K562 (cell line): Measurements from ENCODE around the gene LRGUK. TPM values are rescaled to one million over a fixed set of nuclear protein-coding genes. Genes with fewer than 3 reads are reported as not detected.

Experiments used
- ATAC-seq: fragments of 200-7000 bp; cut with Tn5 transposase; 3 replicates; pipeline ENCODE4 v1.9.1; 2020; ENCODE audit warnings: moderate library complexity
- BruUV-seq: library from RNA; stranded (reverse); fragments of 400-500 nt; replicated peaks from 2 replicates; lab custom pipeline; 2021; lab: Mats Ljungman, UMichigan
- CTCF ChIA-PET: fragments of 300-600 bp; formaldehyde crosslinking; extraction: SDS; loops from one replicate; lab custom pipeline; 2021; ENCODE audit warnings: low intra/inter-chr PET ratio; lab: Yijun Ruan, JAX
- POLR2A ChIA-PET: fragments of 300-600, 350-650 bp; sonication (Branson Sonifier 250); formaldehyde crosslinking; extraction: SDS; loops from one replicate; lab custom pipeline; 2021; ENCODE audit warnings: antibody characterized with exemption, inconsistent platforms; lab: Yijun Ruan, JAX
- DNase-seq, 4 experiments: peaks; one replicate each; pipeline versions ENCODE4 v3.0.0 to v3.0.0-alpha.2; 2011 to 2018; ENCODE audit warnings: low spot score in 3 of 4, mixed read lengths in 3 of 4; ENCODE audit errors: extremely low read depth in 1 of 4
- FAIRE-seq: peaks from 2 replicates; lab custom pipeline; 2011; peaks lifted over from hg19 to GRCh38; lab: Jason Lieb, UNC
- H2AFZ ChIP-seq: 2 replicates; pipeline ENCODE4 v1.6.0; 2011; ENCODE audit warnings: low read depth, low read length, control low read depth, inconsistent platforms
- H3K27ac ChIP-seq: fragments of 200-600 bp; 3 replicates; pipeline ENCODE4 v1.8.0; 2011; ENCODE audit warnings: low read depth, mild to moderate bottlenecking, control low read depth, inconsistent platforms, low read length, moderate library complexity, mixed read lengths; ENCODE audit errors: extremely low read depth
- H3K27me3 ChIP-seq, 2 experiments: fragments of 300-600 bp in 1 of 2; 2 replicates in 1 of 2; 3 replicates in 1 of 2; pipeline versions ENCODE4 v1.6.0 to v1.8.0; 2011; ENCODE audit warnings: inconsistent platforms in 2 of 2, low read length in 2 of 2, mild to moderate bottlenecking in 1 of 2, mixed read lengths in 1 of 2, moderate library complexity in 1 of 2; ENCODE audit not compliant: control insufficient read depth in 2 of 2, insufficient read depth in 2 of 2
- H3K36me3 ChIP-seq: fragments of 300-600 bp; 3 replicates; pipeline ENCODE4 v1.8.0; 2011; ENCODE audit warnings: mild to moderate bottlenecking, low read length, inconsistent platforms; ENCODE audit not compliant: control insufficient read depth, insufficient read depth
- H3K4me1 ChIP-seq, 2 experiments: fragments of 200-600 bp in 1 of 2; replicated peaks in 1 of 2; 2 replicates in 1 of 2; 3 replicates in 1 of 2; pipeline versions ENCODE4 v1.5.1 to v1.8.0; 2011; ENCODE audit warnings: inconsistent platforms in 2 of 2, low read length in 2 of 2, mild to moderate bottlenecking in 1 of 2, mixed read lengths in 1 of 2, moderate library complexity in 1 of 2; ENCODE audit not compliant: control insufficient read depth in 2 of 2, insufficient read depth in 2 of 2
- H3K4me2 ChIP-seq: 2 replicates; pipeline ENCODE4 v1.6.1; 2011; ENCODE audit warnings: low read length, control low read depth, inconsistent platforms, mixed read lengths; ENCODE audit not compliant: insufficient read depth
- H3K4me3 ChIP-seq: fragments of 200-600 bp; sonication (generic), shearing (Covaris generic); 2 replicates; pipeline ENCODE4 v1.5.1; 2016; ENCODE audit warnings: control low read depth, inconsistent platforms
- H3K79me2 ChIP-seq: fragments of 200-600 bp; 3 replicates; pipeline ENCODE4 v1.8.0; 2011; ENCODE audit warnings: low read length, inconsistent platforms; ENCODE audit not compliant: control insufficient read depth, insufficient read depth
- H3K9ac ChIP-seq, 2 experiments: 2 replicates each; pipeline versions ENCODE4 v1.6.0 to v1.6.1; 2011; ENCODE audit warnings: low read depth in 2 of 2, low read length in 2 of 2, control low read depth in 1 of 2, inconsistent platforms in 1 of 2, mild to moderate bottlenecking in 1 of 2, mixed read lengths in 1 of 2; ENCODE audit not compliant: insufficient read depth in 1 of 2
- H3K9me1 ChIP-seq: one replicate; pipeline ENCODE4 v1.6.0; 2011; ENCODE audit warnings: inconsistent platforms, mild to moderate bottlenecking, low read length, moderate library complexity; ENCODE audit not compliant: control insufficient read depth, insufficient read depth
- H3K9me3 ChIP-seq: replicated peaks from 2 replicates; pipeline ENCODE4 v1.5.1; 2011; ENCODE audit warnings: low read depth, low read length, inconsistent platforms; ENCODE audit not compliant: control insufficient read depth, insufficient read depth
- H4K20me1 ChIP-seq: replicated peaks from 2 replicates; pipeline ENCODE4 v1.6.1; 2011; ENCODE audit warnings: low read length, inconsistent platforms, mixed read lengths; ENCODE audit not compliant: control insufficient read depth, insufficient read depth
- BRD9 ChIP-seq: fragments of 450-650 bp; IDR thresholded peaks from 2 replicates; pipeline ENCODE4 v1.6.1; 2018; ENCODE audit warnings: low read depth; ENCODE audit not compliant: partially characterized antibody
- GABPB2 ChIP-seq: fragments of 250-450 bp; sonication (Bioruptor Pico); conservative IDR thresholded peaks from 2 replicates; pipeline ENCODE4 v1.5.1; 2021; ENCODE audit warnings: mild to moderate bottlenecking
- HOXB6 ChIP-seq: fragments of 250-450 bp; sonication (Bioruptor Pico); IDR thresholded peaks from 2 replicates; pipeline ENCODE4 v1.5.1; 2022; ENCODE audit warnings: mild to moderate bottlenecking, borderline replicate concordance
- KAT2B ChIP-seq: IDR thresholded peaks from one replicate; pipeline ENCODE4 v1.6.1; 2012; ENCODE audit warnings: low read depth, mild to moderate bottlenecking, control low read depth, inconsistent platforms, low read length, moderate library complexity
- KHSRP ChIP-seq: fragments of 450-650 bp; IDR thresholded peaks from 2 replicates; pipeline ENCODE4 v1.6.1; 2017
- MIER1 ChIP-seq: fragments of 450-650 bp; IDR thresholded peaks from 2 replicates; pipeline ENCODE4 v1.6.1; 2016; ENCODE audit warnings: antibody characterized with exemption, mild to moderate bottlenecking, low read depth
- NFRKB ChIP-seq: fragments of 450-650 bp; IDR thresholded peaks from 2 replicates; pipeline ENCODE4 v1.6.1; 2016; ENCODE audit warnings: low read depth
- POLR2AphosphoS2 ChIP-seq: IDR thresholded peaks from 2 replicates; pipeline ENCODE4 v1.6.1; 2012; ENCODE audit warnings: low read length, improper control_type of control experiment
- PYGO2 ChIP-seq: fragments of 450-650 bp; IDR thresholded peaks from 2 replicates; pipeline ENCODE4 v1.6.1; 2016; ENCODE audit warnings: mild to moderate bottlenecking, missing genetic modification characterization, moderate library complexity, missing compliant biosample characterization
- SMARCA5 ChIP-seq: fragments of 450-650 bp; IDR thresholded peaks from 2 replicates; pipeline ENCODE4 v1.6.1; 2016
- TAF15 ChIP-seq: fragments of 200-400 bp; formaldehyde crosslinking; IDR thresholded peaks from 2 replicates; pipeline ENCODE4 v1.6.1; 2017; ENCODE audit warnings: mild to moderate bottlenecking, low read depth, low read length, moderate library complexity
- TBL1XR1 ChIP-seq, 2 experiments: IDR thresholded peaks; 2 replicates each; pipeline ENCODE4 v1.6.1; 2012; ENCODE audit warnings: improper control_type of control experiment in 2 of 2, low read length in 2 of 2, mild to moderate bottlenecking in 1 of 2
- TCF15 ChIP-seq: fragments of 250-450 bp; sonication (Bioruptor Pico); IDR thresholded peaks from 2 replicates; pipeline ENCODE4 v1.8.0; 2022; ENCODE audit warnings: moderate library complexity, mild to moderate bottlenecking, inconsistent platforms
- U2AF1 ChIP-seq: fragments of 200-400 bp; formaldehyde crosslinking; optimal IDR thresholded peaks from 2 replicates; pipeline ENCODE3; 2017; ENCODE audit warnings: mild to moderate bottlenecking, low read depth, low read length, moderate library complexity
- ZNF124 ChIP-seq: sonication (generic); formaldehyde crosslinking; IDR thresholded peaks from 2 replicates; pipeline ENCODE4 v1.8.1; 2022; ENCODE audit warnings: missing genetic modification reagents
- ZNF23 ChIP-seq: fragments of 250-450 bp; sonication (Bioruptor Pico); IDR thresholded peaks from 2 replicates; pipeline ENCODE4 v1.4.0; 2020; ENCODE audit warnings: mild to moderate bottlenecking
- WGBS: fragments of 100-300 bp; shearing (Covaris generic); methylation state at CpG from one replicate; pipeline ENCODE4 v1.1.6; 2016; ENCODE audit warnings: low coverage, mixed read lengths; ENCODE audit not compliant: insufficient coverage; ENCODE audit errors: missing lambda C conversion rate; 5-methylcytosine and 5-hydroxymethylcytosine counted together
- in situ Hi-C: fragments of 300-500 bp; cut with MboI; formaldehyde crosslinking; loops from 4 replicates; pipeline ENCODE4 v1.15.0; 2018; ENCODE audit warnings: inconsistent platforms, mixed read lengths
- intact Hi-C: fragments of 100-400 bp; cut with micrococcal nuclease; formaldehyde crosslinking; loops from 2 replicates; pipeline ENCODE4 v1.14.2; 2022
- polyA plus RNA-seq, 8 experiments: library from polyadenylated mRNA; depleted of rRNA in 4 of 8; stranded (reverse) in 5 of 8; unstranded in 3 of 8; fragments of >200 nt; fragmentation: Nextera tagmentation in 2 of 8; fragmentation: Illumina TruSeq in 1 of 8; extraction: Ambion mirVana in 2 of 8; extraction: Trizol in 1 of 8; gene quantifications; 2 replicates each; pipeline versions ENCODE4 v1.2.1 to v1.2.3, GENCODE V29; 2011 to 2014; ENCODE audit warnings: inconsistent platforms in 1 of 8, missing spikeins in 1 of 8
- total RNA-seq, 7 experiments: library from RNA; depleted of rRNA in 6 of 7; stranded (reverse); fragments of >200 nt in 6 of 7; fragmentation: Illumina TruSeq in 2 of 7; extraction: Trizol in 2 of 7; gene quantifications; 2 replicates each; pipeline versions ENCODE4 v1.2.1 to v1.2.3, GENCODE V29; 2011 to 2021; ENCODE audit warnings: low replicate concordance in 1 of 7
- TF ChIP-seq, protein P1 (sequence below), 2 experiments: IDR thresholded peaks; 2 replicates each; pipeline ENCODE4 v1.6.1; 2011; ENCODE audit warnings: borderline replicate concordance in 1 of 2, control low read depth in 1 of 2, low read depth in 1 of 2, low read length in 1 of 2, mild to moderate bottlenecking in 1 of 2, mixed read lengths in 1 of 2, moderate library complexity in 1 of 2; ENCODE audit not compliant: insufficient read depth in 1 of 2, insufficient read length in 1 of 2, poor library complexity in 1 of 2, severe bottlenecking in 1 of 2; ENCODE audit errors: extremely low read depth in 1 of 2
- TF ChIP-seq, protein P2 (sequence below): sonication (generic); formaldehyde crosslinking; IDR thresholded peaks from 2 replicates; pipeline ENCODE4 v1.9.0; 2022; ENCODE audit warnings: mild to moderate bottlenecking, missing genetic modification reagents
- TF ChIP-seq, protein P3 (sequence below): fragments of 450-650 bp; formaldehyde crosslinking; conservative IDR thresholded peaks from 2 replicates; pipeline ENCODE4 v1.4.0; 2022; ENCODE audit warnings: mild to moderate bottlenecking, missing genetic modification characterization

LRGUK gene
- total and polyA plus RNA-seq, 9 of the 15 experiments (the other 6 are each of a cell fraction or from before 2014, with no cell fraction given) = 0.04 to 0.33 (median 0.18) TPM

GRCh38 chr7:134279336-134279735 is 152.2 kb downstream of the LRGUK start:
- H3K9me1 ChIP-seq = no peaks in the 10 kb centered on the region
- H3K36me3 ChIP-seq = no peaks in the 10 kb centered on the region
- no peak for FAIRE-seq
- H3K27ac ChIP-seq = no peak overlapping the region
- no TSS peak for BruUV-seq
- H3K9me3 ChIP-seq = no peaks in the 10 kb centered on the region
- intact Hi-C loops (no loop called here), in situ Hi-C loops (no loop called here)
- no peak overlapping the region for H3K9ac ChIP-seq
- H3K27me3 ChIP-seq = peaks cover 6 to 8% of the 10 kb centered on the region in 2 experiments
- no peak overlapping the region for H3K4me3 ChIP-seq
- ChIA-PET CTCF (no interaction called here), POLR2A (interaction anchor here (0.5 to 1.3 kb wide), 2 partner anchors 11 to 12 kb away, joined by 3 read pairs; no protein-coding TSS in a partner anchor)
- H4K20me1 ChIP-seq = no peaks in the 10 kb centered on the region
- H3K4me1 ChIP-seq = peaks cover 0 to under 1% of the 10 kb centered on the region in 2 experiments; a peak in 1 of 5 replicates
- WGBS = 4% methylated on average over 3 of the region's 3 CpGs
- no peaks in the 10 kb centered on the region for H3K79me2 ChIP-seq
- no peak for DNase-seq
- H2AFZ ChIP-seq = no peak overlapping the region
- no peak for TF ChIP-seq U2AF1
- no peak for TF ChIP-seq MIER1
- no peak for TF ChIP-seq ZNF124
- TF ChIP-seq ZNF23 (CRISPR knock-in tag) = no peak
- TF ChIP-seq PYGO2 = no peak
- TF ChIP-seq TCF15 (CRISPR knock-in tag) = no peak
- no peak for TF ChIP-seq POLR2AphosphoS2
- no peak for TF ChIP-seq BRD9
- no peak for TF ChIP-seq HOXB6
- TF ChIP-seq KAT2B = no peak
- TF ChIP-seq, protein P1, sequence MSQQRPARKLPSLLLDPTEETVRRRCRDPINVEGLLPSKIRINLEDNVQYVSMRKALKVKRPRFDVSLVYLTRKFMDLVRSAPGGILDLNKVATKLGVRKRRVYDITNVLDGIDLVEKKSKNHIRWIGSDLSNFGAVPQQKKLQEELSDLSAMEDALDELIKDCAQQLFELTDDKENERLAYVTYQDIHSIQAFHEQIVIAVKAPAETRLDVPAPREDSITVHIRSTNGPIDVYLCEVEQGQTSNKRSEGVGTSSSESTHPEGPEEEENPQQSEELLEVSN (IDR thresholded peaks at IDR 0.05; ENCODE audit: borderline replicate concordance in 1 of 2, extremely low read depth in 1 of 2, insufficient read depth in 1 of 2, insufficient read length in 1 of 2, low read depth in 1 of 2, low read length in 1 of 2, poor library complexity in 1 of 2, severe bottlenecking in 1 of 2) = no peak
- no peak for TF ChIP-seq SMARCA5
- TF ChIP-seq, protein P2, sequence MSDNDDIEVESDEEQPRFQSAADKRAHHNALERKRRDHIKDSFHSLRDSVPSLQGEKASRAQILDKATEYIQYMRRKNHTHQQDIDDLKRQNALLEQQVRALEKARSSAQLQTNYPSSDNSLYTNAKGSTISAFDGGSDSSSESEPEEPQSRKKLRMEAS (CRISPR knock-in tag) = no peak
- no peak for TF ChIP-seq TBL1XR1 (IDR thresholded peaks at IDR 0.05; ENCODE audit: low read length in 2 of 2)
- TF ChIP-seq GABPB2 (CRISPR knock-in tag) = no peak
- TF ChIP-seq TAF15 = no peak
- TF ChIP-seq, protein P3, sequence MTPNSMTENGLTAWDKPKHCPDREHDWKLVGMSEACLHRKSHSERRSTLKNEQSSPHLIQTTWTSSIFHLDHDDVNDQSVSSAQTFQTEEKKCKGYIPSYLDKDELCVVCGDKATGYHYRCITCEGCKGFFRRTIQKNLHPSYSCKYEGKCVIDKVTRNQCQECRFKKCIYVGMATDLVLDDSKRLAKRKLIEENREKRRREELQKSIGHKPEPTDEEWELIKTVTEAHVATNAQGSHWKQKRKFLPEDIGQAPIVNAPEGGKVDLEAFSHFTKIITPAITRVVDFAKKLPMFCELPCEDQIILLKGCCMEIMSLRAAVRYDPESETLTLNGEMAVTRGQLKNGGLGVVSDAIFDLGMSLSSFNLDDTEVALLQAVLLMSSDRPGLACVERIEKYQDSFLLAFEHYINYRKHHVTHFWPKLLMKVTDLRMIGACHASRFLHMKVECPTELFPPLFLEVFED = no peak
- no peak for TF ChIP-seq NFRKB
- TF ChIP-seq KHSRP = no peak
- no peak for ATAC-seq
- no peak overlapping the region for H3K4me2 ChIP-seq
